NB4 (cell line): Measurements from ENCODE around the gene MACROD2.

Source experiments
- DNase-seq: peaks from one replicate; pipeline ENCODE4 v3.0.0; 2010; ENCODE audit warnings: low read depth
- H3K4me3 ChIP-seq: one replicate; pipeline ENCODE4 v1.5.1; 2011; ENCODE audit warnings: mild to moderate bottlenecking, low read depth, low read length, moderate library complexity
- CTCF ChIP-seq: IDR thresholded peaks from one replicate; pipeline ENCODE4 v1.5.1; 2012; ENCODE audit warnings: low read depth, low read length
- MAX ChIP-seq: IDR thresholded peaks from 2 replicates; pipeline ENCODE4 v1.6.1; 2011; ENCODE audit warnings: low read depth, low read length
- MYC ChIP-seq: IDR thresholded peaks from 2 replicates; pipeline ENCODE4 v1.6.1; 2011; ENCODE audit warnings: low read depth, low read length
- POLR2A ChIP-seq: IDR thresholded peaks from 2 replicates; pipeline ENCODE4 v1.6.1; 2011; ENCODE audit warnings: mild to moderate bottlenecking; ENCODE audit not compliant: insufficient read length; ENCODE audit errors: extremely low read depth

Gene MACROD2

GRCh38 chr20:15951658-15952057 is 1956.3 kb downstream of the MACROD2 start:
- TF ChIP-seq CTCF (no peak), MYC (no peak), POLR2A (no peak), MAX (no peak)
- H3K4me3 ChIP-seq: no peak overlapping the region
- no peak for DNase-seq

GRCh38 chr20:15958142-15958541 is 1962.8 kb downstream of the MACROD2 start:
- no peak overlapping the region for H3K4me3 ChIP-seq
- no peak for TF ChIP-seq MYC
- no peak for TF ChIP-seq MAX
- no peak for TF ChIP-seq CTCF
- TF ChIP-seq POLR2A: no peak
- no peak for DNase-seq

GRCh38 chr20:15965165-15965564 is 1969.8 kb downstream of the MACROD2 start:
- TF ChIP-seq CTCF (no peak), MAX (no peak), MYC (no peak), POLR2A (no peak)
- DNase-seq: no peak
- H3K4me3 ChIP-seq: no peak overlapping the region

GRCh38 chr20:15967334-15967733 is 1972.0 kb downstream of the MACROD2 start:
- DNase-seq: no peak
- no peak overlapping the region for H3K4me3 ChIP-seq
- TF ChIP-seq CTCF: no peak
- no peak for TF ChIP-seq MAX
- no peak for TF ChIP-seq POLR2A
- TF ChIP-seq MYC: no peak

GRCh38 chr20:15976047-15976736 is 1980.9 kb downstream of the MACROD2 start:
- no peak overlapping the region for H3K4me3 ChIP-seq
- no peak for DNase-seq
- TF ChIP-seq MYC: no peak
- no peak for TF ChIP-seq CTCF
- no peak for TF ChIP-seq POLR2A
- TF ChIP-seq MAX: no peak
